Peyer's patch (tissue), 4 donors: ENCODE results near the gene SERHL2.

Source experiments
- CTCF ChIP-seq, 6 experiments: fragments of 450-650 bp in 4 of 6; fragments of 200-600 bp in 2 of 6; sonication (generic) in 1 of 6; IDR thresholded peaks; one replicate each; pipeline ENCODE4 v1.5.1; 2017 to 2019; ENCODE audit warnings: antibody characterized with exemption in 6 of 6, mild to moderate bottlenecking in 3 of 6, moderate library complexity in 1 of 6
- POLR2A ChIP-seq, 2 donors: fragments of 450-650 bp; IDR thresholded peaks; one replicate each; pipeline ENCODE4 v1.5.1; 2017; ENCODE audit warnings: antibody characterized with exemption in 2 of 2, mild to moderate bottlenecking in 2 of 2, moderate library complexity in 2 of 2

DNA sequence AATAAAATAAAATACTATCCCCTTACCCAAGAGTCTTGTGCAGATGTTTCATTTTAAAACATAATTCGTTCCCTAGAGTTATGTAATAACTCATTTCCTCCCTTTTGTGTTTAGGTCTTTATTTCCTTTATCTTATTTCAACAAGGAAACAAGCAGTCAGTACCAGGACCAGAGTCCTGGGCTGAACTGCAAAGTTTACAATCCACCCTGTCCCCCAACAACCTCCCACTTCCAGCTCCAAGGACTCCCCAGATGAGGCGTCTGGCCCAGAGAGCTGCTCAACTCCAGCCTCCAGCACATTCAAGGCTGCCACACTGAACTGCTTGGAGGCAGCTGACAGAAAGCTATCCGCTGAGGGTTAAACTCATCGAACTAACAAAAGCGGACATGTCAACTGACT lies 56.4 kb downstream of the SERHL2 start:
- TF ChIP-seq POLR2A (IDR thresholded peaks at IDR 0.05) (no peak), CTCF (IDR thresholded peaks at IDR 0.05) (no peak)
